Activated CD4-positive, alpha-beta T cell treated with anti-CD3 and anti-CD28 coated beads, Interleukin-2, amount 50 U/mL, for 16 hours (primary cell): ENCODE results near the gene PRXL2A.

Source experiments
- DNase-seq: peaks from one replicate; pipeline ENCODE4 v3.0.0-alpha.2; 2020

Gene PRXL2A

GRCh38 chr10:80408242-80409101 is at the start of gene PRXL2A:
Gene PRXL2A, plus strand, starts transcription at chr10:80408551. Its CDS starts 11,917 bp downstream, at chr10:80420468.
- DNase-seq, result peak; percentile 83

GRCh38 chr10:80358925-80359324 is 49.4 kb upstream of the PRXL2A start:
- peak; percentile 6 for DNase-seq

GRCh38 chr10:80359644-80360043 is 48.7 kb upstream of the PRXL2A start:
- no peak for DNase-seq

- no peak for DNase-seq
These were observed 42.8 kb upstream of the PRXL2A start for GRCh38 chr10:80365510-80365909.

- no peak for DNase-seq
These were observed 36.9 kb upstream of the PRXL2A start for GRCh38 chr10:80371467-80371866.

GRCh38 chr10:80372675-80373074 is 35.7 kb upstream of the PRXL2A start:
- no peak for DNase-seq

GRCh38 chr10:80373502-80373901 is 34.8 kb upstream of the PRXL2A start:
- no peak for DNase-seq

GRCh38 chr10:80379701-80380100 is 28.6 kb upstream of the PRXL2A start:
- DNase-seq, result no peak

- no peak for DNase-seq
These were observed 28.2 kb upstream of the PRXL2A start for GRCh38 chr10:80380185-80380584.

- DNase-seq, result peak; percentile 59
These were observed 25.4 kb upstream of the PRXL2A start for GRCh38 chr10:80382989-80383388.

GRCh38 chr10:80390740-80391139 is 17.6 kb upstream of the PRXL2A start:
- no peak for DNase-seq

GRCh38 chr10:80392250-80392649 is 16.1 kb upstream of the PRXL2A start:
- DNase-seq, result no peak

- DNase-seq, result no peak
These were observed 13.9 kb upstream of the PRXL2A start for GRCh38 chr10:80394358-80394916.

GRCh38 chr10:80397014-80397413 is 11.3 kb upstream of the PRXL2A start:
- no peak for DNase-seq

- DNase-seq, result no peak
These were observed 8.1 kb upstream of the PRXL2A start for GRCh38 chr10:80400136-80400804.

- DNase-seq, result no peak
These were observed 3.3 kb upstream of the PRXL2A start for GRCh38 chr10:80405035-80405434.

- no peak for DNase-seq
These were observed 2.7 kb upstream of the PRXL2A start for GRCh38 chr10:80405626-80406025.

- DNase-seq, result no peak
These were observed 2.1 kb upstream of the PRXL2A start for GRCh38 chr10:80406204-80406603.

- DNase-seq, result peak; percentile 35
These were observed 524 bp upstream of the PRXL2A start for GRCh38 chr10:80407812-80408241.

- DNase-seq, result no peak
These were observed 770 bp downstream of the PRXL2A start for GRCh38 chr10:80409121-80409520.

- DNase-seq, result no peak
These were observed 1.8 kb downstream of the PRXL2A start for GRCh38 chr10:80410122-80410521.

- no peak for DNase-seq
These were observed 2.3 kb downstream of the PRXL2A start for GRCh38 chr10:80410578-80411145.

- no peak for DNase-seq
These were observed 2.9 kb downstream of the PRXL2A start for GRCh38 chr10:80411267-80411668.
